Right renal pelvis (tissue), 4 donors: ENCODE data around the gene RNASE12. TPM values are rescaled to one million over a fixed set of nuclear protein-coding genes. Genes with fewer than 3 reads are reported as not detected.
"Not testable (repeated sequence)": the region's sequence is repeated elsewhere in the genome, so short reads cannot be mapped to it uniquely, and the experiment has no call there.

Source experiments
- DNase-seq, 4 donors: peaks; one replicate each; pipeline ENCODE4 v3.0.0-alpha.2; 2013; ENCODE audit warnings: low read depth in 4 of 4, low spot score in 3 of 4, missing footprints in 1 of 4
- polyA plus RNA-seq, 4 donors: library from polyadenylated mRNA; unstranded; fragments of 120-200 nt; gene quantifications; one replicate each; pipeline ENCODE4 v1.2.1, GENCODE V29; 2013; ENCODE audit not compliant: insufficient read length in 4 of 4

Gene RNASE12
- polyA plus RNA-seq, 4 donors: not detected

GRCh38 chr14:20583908-20584307 is 7.3 kb downstream of the RNASE12 start:
- no peak for DNase-seq

GRCh38 chr14:20583142-20583541 is 8.0 kb downstream of the RNASE12 start:
- no peak for DNase-seq

GRCh38 chr14:20580242-20580641 is 10.9 kb downstream of the RNASE12 start:
- DNase-seq: no peak

GRCh38 chr14:20578784-20579502 is 12.2 kb downstream of the RNASE12 start:
- DNase-seq: no peak

- no peak for DNase-seq
Observed at GRCh38 chr14:20578325-20578724, 12.9 kb downstream of the RNASE12 start.

GRCh38 chr14:20572382-20572990 is 18.7 kb downstream of the RNASE12 start:
- DNase-seq: not testable (repeated sequence)

GRCh38 chr14:20570720-20571119 is 20.5 kb downstream of the RNASE12 start:
- DNase-seq: not testable (repeated sequence)

- DNase-seq: not testable (repeated sequence)
Observed at GRCh38 chr14:20569865-20570264, 21.3 kb downstream of the RNASE12 start.

- DNase-seq: no peak
Observed at GRCh38 chr14:20569066-20569465, 22.1 kb downstream of the RNASE12 start.

GRCh38 chr14:20568393-20568792 is 22.8 kb downstream of the RNASE12 start:
- DNase-seq: no peak

- DNase-seq: not testable (repeated sequence)
Observed at GRCh38 chr14:20567199-20567598, 24.0 kb downstream of the RNASE12 start.

GRCh38 chr14:20564501-20564997 is 26.6 kb downstream of the RNASE12 start:
- no peak for DNase-seq

- no peak for DNase-seq
Observed at GRCh38 chr14:20563971-20564370, 27.2 kb downstream of the RNASE12 start.

- no peak for DNase-seq
Observed at GRCh38 chr14:20560961-20561360, 30.2 kb downstream of the RNASE12 start, which contains the start of gene RNASE9. TSS of gene RNASE9 (minus strand) at chr14:20561047.

- DNase-seq: no peak
Observed at GRCh38 chr14:20559461-20559904, 31.7 kb downstream of the RNASE12 start.

GRCh38 chr14:20557212-20557542 is 34.0 kb downstream of the RNASE12 start:
- DNase-seq: no peak

GRCh38 chr14:20556500-20557211 is 34.5 kb downstream of the RNASE12 start:
- no peak for DNase-seq

GRCh38 chr14:20555845-20556244 is 35.3 kb downstream of the RNASE12 start:
- DNase-seq: no peak

- DNase-seq: no peak
Observed at GRCh38 chr14:20553024-20553423, 38.2 kb downstream of the RNASE12 start.

GRCh38 chr14:20551606-20552005 is 39.6 kb downstream of the RNASE12 start:
- DNase-seq: no peak

GRCh38 chr14:20550926-20551325 is 40.2 kb downstream of the RNASE12 start:
- no peak for DNase-seq
